IgD-negative memory B cell (primary cell): ENCODE data around the gene GPC5. TPM values are rescaled to one million over a fixed set of nuclear protein-coding genes. Genes with fewer than 3 reads are reported as not detected.
"Not testable (repeated sequence)": the region's sequence is repeated elsewhere in the genome, so short reads cannot be mapped to it uniquely, and the experiment has no call there.

Experiments used
- H3K27ac Mint-ChIP-seq, 3 donors: one replicate each; pipeline ENCODE4 v1.8.0; 2020 to 2022; ENCODE audit warnings: mild to moderate bottlenecking in 3 of 3, mixed read lengths in 3 of 3, moderate library complexity in 1 of 3
- H3K27me3 Mint-ChIP-seq: one replicate; pipeline ENCODE4 v1.8.0; 2021; ENCODE audit warnings: mixed read lengths
- H3K36me3 Mint-ChIP-seq: one replicate; pipeline ENCODE4 v1.8.0; 2020; ENCODE audit warnings: mild to moderate bottlenecking, mixed read lengths
- H3K4me1 Mint-ChIP-seq, 3 donors: one replicate each; pipeline ENCODE4 v1.8.0; 2020 to 2022; ENCODE audit warnings: mixed read lengths in 3 of 3, mild to moderate bottlenecking in 1 of 3
- H3K4me3 Mint-ChIP-seq, 4 donors: one replicate each; pipeline ENCODE4 v1.8.0; 2020 to 2022; ENCODE audit warnings: mild to moderate bottlenecking in 4 of 4, mixed read lengths in 4 of 4, moderate library complexity in 3 of 4
- H3K9me3 Mint-ChIP-seq, 3 donors: one replicate each; pipeline ENCODE4 v1.8.0; 2020 to 2021; ENCODE audit warnings: mixed read lengths in 3 of 3, mild to moderate bottlenecking in 1 of 3
- polyA plus RNA-seq: library from polyadenylated mRNA; unstranded; fragments of 300-500 nt; fragmentation: Illumina TruSeq; gene quantifications from one replicate; pipeline ENCODE4 v1.2.3, GENCODE V29; 2021

Gene GPC5
- polyA plus RNA-seq = 0.24 TPM

DNA sequence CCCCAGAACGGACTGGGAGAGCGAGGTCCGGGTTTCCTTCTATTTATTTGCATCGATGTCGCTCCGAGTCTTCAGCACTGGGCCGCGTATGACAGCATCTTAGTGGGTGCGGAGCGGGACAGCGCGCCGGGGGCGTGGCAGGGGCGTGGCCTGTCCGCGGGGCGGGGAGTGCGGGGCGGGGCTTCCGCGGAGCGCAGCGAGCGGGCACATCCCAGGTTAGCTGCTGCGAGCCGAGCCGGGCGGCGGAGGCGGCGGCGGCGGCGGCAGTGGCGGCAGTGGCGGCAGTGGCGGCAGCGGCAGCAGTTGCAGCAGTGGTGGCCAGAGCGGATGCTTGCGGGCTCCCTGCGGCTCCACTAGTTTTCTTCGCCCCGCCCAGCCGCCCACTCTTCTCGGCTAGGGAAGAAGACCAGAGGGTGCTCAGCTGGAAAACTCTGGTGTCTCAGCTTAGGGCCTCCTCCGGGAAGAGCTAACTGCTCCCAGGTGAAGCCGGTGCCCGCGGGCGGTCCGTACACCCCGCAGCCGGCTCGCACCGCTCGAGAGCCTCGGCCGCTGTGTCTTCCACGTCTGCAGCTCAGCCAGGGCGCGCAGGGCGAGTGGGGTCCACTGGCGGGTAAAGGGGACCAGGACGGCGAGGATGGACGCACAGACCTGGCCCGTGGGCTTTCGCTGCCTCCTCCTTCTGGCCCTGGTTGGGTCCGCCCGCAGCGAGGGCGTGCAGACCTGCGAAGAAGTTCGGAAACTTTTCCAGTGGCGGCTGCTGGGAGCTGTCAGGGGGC is at the start of gene GPC5:
Gene GPC5, plus strand, starts transcription at position 209 of the 776 bp plus-strand sequence.
- Mint-ChIP-seq H3K27ac (peak within 1 kb of the TSS in 2 of 3 donors; percentile 1 to 40), H3K27me3 (peaks cover 11% of the 10 kb centered on the region), H3K36me3 (no peaks in the 10 kb centered on the region), H3K4me1 (peaks cover 10 to 21% (median 14%) of the 10 kb centered on the region in 3 donors), H3K9me3 (no peaks in the 10 kb centered on the region), H3K4me3 (peak within 1 kb of the TSS; percentile 79 to 93 (median 85))

DNA sequence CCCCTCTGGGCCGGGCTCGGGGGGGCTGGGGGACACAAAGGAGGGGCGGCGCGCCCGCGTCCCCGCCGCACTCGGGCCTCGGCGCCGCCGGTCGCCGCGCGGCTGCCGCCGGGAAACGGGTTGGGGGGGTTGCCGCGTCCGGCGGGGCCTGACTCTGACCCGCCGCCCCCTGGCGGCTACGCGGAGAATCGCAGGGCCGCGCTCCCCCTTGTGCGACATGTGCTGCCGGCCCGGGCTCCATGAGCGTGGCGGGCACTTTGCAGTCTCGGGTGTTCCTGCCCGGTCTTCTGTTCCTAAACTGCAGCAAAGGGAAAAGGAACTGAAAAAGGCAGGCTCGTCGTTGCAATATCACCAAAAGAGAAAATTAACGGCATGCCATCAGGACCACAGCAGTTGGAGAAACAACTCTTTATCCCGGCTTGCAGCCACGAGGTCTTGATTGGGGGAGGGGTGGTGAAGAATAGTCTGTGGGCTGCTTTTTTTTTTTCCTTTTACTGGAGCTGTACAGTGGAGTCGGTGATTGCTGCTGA is 49.5 kb upstream of the GPC5 start:
- H3K4me1 Mint-ChIP-seq = peaks cover 24 to 30% (median 28%) of the 10 kb centered on the region in 3 donors
- no peaks in the 10 kb centered on the region for H3K9me3 Mint-ChIP-seq
- H3K27me3 Mint-ChIP-seq = no peaks in the 10 kb centered on the region
- H3K27ac Mint-ChIP-seq = peak overlapping the region; percentile 84 to 99 (median 97)
- H3K36me3 Mint-ChIP-seq = peaks cover 2% of the 10 kb centered on the region
- H3K4me3 Mint-ChIP-seq = peak overlapping the region; percentile 87 to 98 (median 96)

DNA sequence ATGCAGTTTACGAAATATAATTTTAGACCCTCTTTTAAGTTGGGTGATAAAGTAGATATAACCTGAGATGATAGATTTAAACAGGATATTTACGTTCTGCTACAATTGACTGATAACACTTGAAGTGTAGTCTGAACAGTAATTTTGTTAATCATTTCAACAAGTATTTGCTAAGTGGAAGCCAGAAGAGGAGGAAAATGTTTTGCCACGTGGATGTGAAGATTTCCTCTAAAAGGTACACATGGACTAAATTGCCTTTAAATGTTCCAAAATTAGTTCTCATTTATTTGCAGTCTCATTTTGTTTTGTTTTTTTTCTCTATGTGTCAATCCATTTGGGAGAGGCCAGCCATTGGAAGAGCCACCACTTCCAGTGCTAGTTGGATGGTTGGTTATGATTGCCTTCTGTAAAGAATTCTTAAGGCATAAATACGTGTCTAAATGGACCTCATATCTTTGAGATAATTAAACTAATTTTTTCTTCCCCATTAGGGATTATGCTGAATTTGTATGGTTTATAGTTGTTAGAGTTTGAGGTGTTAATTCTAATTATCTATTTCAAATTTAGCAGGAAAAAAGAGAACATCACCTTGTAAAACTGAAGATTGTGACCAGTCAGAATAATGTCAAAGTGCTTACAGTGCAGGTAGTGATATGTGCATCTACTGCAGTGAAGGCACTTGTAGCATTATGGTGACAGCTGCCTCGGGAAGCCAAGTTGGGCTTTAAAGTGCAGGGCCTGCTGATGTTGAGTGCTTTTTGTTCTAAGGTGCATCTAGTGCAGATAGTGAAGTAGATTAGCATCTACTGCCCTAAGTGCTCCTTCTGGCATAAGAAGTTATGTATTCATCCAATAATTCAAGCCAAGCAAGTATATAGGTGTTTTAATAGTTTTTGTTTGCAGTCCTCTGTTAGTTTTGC is 48.2 kb upstream of the GPC5 start:
- Mint-ChIP-seq H3K4me1 (peaks cover 26 to 32% (median 30%) of the 10 kb centered on the region in 3 donors), H3K27ac (peak overlapping the region; percentile 67 to 99 (median 69)), H3K4me3 (peak overlapping the region; percentile 10 to 97 (median 65)), H3K9me3 (no peaks in the 10 kb centered on the region), H3K27me3 (no peaks in the 10 kb centered on the region), H3K36me3 (peaks cover 2% of the 10 kb centered on the region)

DNA sequence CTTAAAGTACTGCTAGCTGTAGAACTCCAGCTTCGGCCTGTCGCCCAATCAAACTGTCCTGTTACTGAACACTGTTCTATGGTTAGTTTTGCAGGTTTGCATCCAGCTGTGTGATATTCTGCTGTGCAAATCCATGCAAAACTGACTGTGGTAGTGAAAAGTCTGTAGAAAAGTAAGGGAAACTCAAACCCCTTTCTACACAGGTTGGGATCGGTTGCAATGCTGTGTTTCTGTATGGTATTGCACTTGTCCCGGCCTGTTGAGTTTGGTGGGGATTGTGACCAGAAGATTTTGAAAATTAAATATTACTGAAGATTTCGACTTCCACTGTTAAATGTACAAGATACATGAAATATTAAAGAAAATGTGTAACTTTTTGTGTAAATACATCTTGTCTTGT is 47.3 kb upstream of the GPC5 start:
- Mint-ChIP-seq H3K4me3 (peak overlapping the region in 1 of 4 donors; percentile 97), H3K27ac (peak overlapping the region in 2 of 3 donors; percentile 69 to 99)

DNA sequence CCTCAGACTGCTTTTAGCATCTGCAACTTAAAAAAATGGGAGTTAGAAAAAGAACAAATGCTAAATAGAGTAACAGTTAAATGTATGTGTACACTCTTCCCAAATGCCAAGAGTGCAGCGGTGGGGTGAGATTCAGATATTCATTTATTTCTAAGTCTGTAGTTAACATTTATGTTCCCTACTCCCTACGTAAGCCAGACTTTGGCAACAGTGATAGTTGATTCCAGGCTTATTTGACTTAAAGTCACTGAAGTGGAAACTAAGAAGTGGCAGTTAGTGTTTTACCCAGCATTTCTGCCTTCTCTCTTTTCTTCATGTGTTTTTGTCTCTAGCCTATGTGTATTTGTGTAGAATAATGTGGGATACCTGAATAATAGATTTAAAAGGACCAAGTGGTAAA is 46.4 kb upstream of the GPC5 start:
- peaks cover 2% of the 10 kb centered on the region for H3K36me3 Mint-ChIP-seq
- H3K27ac Mint-ChIP-seq = peak overlapping the region in 1 of 3 donors; percentile 99
- H3K4me1 Mint-ChIP-seq = peaks cover 25 to 30% (median 26%) of the 10 kb centered on the region in 3 donors
- H3K4me3 Mint-ChIP-seq = peak overlapping the region in 1 of 4 donors; percentile 97
- H3K9me3 Mint-ChIP-seq = no peaks in the 10 kb centered on the region
- no peaks in the 10 kb centered on the region for H3K27me3 Mint-ChIP-seq

More for the DNA sequence above, 47.3 kb upstream of the GPC5 start:
- H3K9me3 Mint-ChIP-seq = no peaks in the 10 kb centered on the region
- H3K36me3 Mint-ChIP-seq = peaks cover 2% of the 10 kb centered on the region
- no peaks in the 10 kb centered on the region for H3K27me3 Mint-ChIP-seq
- H3K4me1 Mint-ChIP-seq = peaks cover 26 to 32% (median 28%) of the 10 kb centered on the region in 3 donors

DNA sequence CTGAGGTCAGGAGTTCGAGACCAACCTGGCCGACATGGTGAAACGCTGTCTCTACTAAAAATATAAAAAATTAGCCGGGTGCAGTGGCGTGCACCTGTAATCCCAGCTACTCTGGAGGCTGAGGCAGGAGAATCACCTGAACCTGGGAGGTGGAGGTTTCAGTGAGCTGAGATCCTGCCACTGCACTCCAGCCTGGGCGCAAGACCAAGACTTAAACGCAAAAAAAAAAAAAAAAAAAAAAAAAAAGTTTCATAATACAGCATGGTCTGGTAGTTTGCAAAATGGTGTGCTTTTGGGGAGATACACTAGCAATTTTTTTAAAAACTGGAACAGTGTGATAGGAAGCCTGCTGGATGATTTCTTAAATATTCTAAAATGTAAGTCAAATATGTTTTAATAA is 45.5 kb upstream of the GPC5 start:
- not testable (repeated sequence) for H3K27me3 Mint-ChIP-seq, H3K9me3 Mint-ChIP-seq, H3K36me3 Mint-ChIP-seq
- Mint-ChIP-seq H3K4me3 (peak overlapping the region in 1 of 4 donors; percentile 48), H3K27ac (peak overlapping the region in 2 of 3 donors; percentile 34 to 62), H3K4me1 (peaks cover 27 to 31% (median 30%) of the 10 kb centered on the region in 3 donors)

DNA sequence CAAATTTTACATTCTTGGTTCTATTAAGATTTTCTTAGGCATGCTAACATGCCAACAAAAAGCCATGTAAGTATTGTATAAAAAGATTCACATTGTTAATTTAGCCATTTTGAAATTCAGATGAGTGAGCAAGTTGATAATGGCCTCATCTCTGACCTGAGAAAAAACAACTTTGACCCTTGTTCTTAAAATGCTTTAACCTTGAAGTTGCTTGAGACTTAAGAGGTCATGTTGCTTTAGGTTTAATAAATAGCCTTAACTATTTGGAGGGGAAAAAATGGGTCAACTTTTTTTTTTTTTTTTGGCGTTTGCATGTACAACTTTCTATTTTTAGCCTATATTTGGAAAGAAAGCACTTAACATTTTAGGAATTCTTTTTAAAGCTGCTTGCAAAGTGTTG is 44.9 kb upstream of the GPC5 start:
- peaks cover 3% of the 10 kb centered on the region for H3K36me3 Mint-ChIP-seq

DNA sequence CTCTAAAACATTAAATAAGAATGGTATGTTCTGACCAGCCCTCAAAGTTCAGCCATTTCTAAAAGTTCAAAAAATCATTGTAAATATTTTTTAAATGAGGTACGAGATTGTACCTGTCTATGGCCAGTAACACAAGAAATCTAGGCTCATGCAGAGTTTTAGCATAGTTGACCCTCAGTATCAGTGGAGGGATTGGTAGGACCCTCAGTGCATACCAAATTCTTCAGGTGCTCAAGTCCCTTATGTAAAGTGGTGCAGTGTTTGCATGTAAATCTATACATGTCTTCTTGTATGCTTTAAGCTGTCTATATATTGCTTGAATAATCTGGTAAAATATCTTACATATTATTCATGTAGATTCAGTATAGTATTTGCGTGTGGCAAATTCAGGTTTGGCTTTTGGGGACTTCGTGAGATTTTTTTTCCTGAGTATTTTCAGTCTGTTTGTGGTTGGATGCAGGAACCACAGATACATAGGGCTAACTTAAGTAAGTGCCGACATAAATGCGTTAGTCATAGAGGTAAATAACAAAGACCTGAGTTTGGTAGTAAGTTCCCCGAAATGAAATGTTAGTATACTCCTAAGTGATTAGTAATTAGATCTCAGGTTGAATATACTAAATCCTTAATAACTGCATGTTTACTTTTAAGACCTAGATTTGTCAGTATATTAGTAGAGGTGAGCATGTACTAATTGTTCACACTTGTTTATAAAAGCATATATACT is 43.2 kb upstream of the GPC5 start:
- no peak overlapping the region for H3K4me3 Mint-ChIP-seq
- H3K36me3 Mint-ChIP-seq = peaks cover 3% of the 10 kb centered on the region
- no peaks in the 10 kb centered on the region for H3K9me3 Mint-ChIP-seq
- H3K27me3 Mint-ChIP-seq = no peaks in the 10 kb centered on the region
- no peak overlapping the region for H3K27ac Mint-ChIP-seq
- H3K4me1 Mint-ChIP-seq = peaks cover 19 to 24% (median 23%) of the 10 kb centered on the region in 3 donors

More for the DNA sequence above, 44.9 kb upstream of the GPC5 start:
- peak overlapping the region in 2 of 3 donors; percentile 34 to 62 for H3K27ac Mint-ChIP-seq
- peaks cover 31 to 35% (median 34%) of the 10 kb centered on the region in 3 donors for H3K4me1 Mint-ChIP-seq
- H3K27me3 Mint-ChIP-seq = no peaks in the 10 kb centered on the region
- H3K9me3 Mint-ChIP-seq = no peaks in the 10 kb centered on the region
- peak overlapping the region in 1 of 4 donors; percentile 48 for H3K4me3 Mint-ChIP-seq

DNA sequence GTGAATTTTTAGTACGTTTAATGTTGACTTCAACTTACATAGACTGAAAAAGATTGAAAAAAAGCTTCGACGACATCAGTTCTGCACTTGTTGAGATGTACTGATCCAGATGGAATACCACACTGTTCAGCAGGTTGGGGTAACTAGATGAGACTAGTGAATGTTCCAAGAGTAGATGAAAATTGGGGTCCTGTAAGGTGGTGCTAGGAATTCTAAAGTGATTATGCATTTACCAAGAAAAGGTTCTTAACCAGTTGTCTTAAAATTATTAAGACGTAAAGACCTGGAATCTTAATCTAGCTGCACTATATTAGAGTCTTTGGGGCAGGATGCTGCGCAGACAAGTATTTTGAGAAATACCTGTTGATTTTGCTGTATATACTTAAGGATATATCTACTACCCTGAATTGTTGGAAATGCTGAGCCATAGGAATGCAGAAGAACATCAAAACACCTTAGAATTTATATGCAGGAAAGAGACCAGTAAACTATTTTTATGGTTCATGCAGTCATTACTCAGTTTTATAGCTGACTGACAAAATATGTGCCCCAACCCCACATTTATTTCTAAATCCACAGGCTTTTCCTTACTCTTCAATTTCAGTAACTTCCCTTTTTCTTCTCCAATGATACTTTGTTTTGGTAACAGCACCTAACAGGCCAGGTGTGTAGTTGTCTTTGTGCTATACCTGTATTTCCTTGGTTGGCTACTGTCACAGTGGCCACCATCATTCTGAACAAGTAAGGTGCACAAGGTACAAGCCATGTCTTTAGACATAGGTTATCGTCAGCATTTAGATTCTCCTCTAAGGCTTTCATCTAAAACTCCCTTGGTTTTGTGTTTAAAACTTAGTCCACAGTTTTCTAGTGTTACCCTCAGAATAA is 42.4 kb upstream of the GPC5 start:
- Mint-ChIP-seq H3K27me3 (no peaks in the 10 kb centered on the region), H3K27ac (no peak overlapping the region), H3K9me3 (no peaks in the 10 kb centered on the region), H3K4me1 (peaks cover 15 to 17% (median 17%) of the 10 kb centered on the region in 3 donors), H3K4me3 (no peak overlapping the region), H3K36me3 (peaks cover 3% of the 10 kb centered on the region)

DNA sequence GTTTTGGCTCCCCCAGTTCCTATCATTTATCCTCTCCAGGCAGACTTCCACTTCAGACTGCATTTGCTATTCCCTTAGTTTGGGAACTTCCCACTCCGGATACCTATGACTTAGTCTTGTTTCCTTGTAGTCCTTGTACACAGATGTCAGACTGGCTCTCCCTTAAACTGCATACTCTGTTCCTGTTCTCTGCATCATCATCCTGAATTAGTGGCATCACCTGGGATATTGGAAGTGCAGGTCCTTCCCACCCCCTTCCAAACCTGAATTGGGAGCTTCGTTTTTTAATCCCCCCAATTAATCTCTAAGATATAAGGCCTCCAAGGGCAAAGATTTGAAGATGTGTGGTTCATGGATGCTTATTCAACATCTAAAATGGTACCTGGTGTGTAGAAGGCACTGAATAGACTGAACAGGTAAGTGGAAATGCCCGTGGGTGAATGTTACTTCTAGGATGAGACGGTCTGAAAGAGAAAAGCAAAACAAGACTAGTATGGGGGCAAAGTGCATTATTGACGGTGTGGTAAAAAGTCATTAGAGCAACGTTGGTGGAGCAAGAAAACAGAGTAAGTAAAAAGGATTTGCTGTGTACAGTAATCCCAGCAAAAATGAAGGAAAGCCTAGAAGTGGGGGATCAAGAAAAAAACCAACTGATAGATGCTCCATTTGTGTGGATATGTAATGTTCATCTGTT is 41.4 kb upstream of the GPC5 start:
- Mint-ChIP-seq H3K4me1 (peaks cover 12 to 17% (median 14%) of the 10 kb centered on the region in 3 donors), H3K27ac (peak overlapping the region in 1 of 3 donors; percentile 2), H3K4me3 (peak overlapping the region in 1 of 4 donors; percentile 1), H3K9me3 (no peaks in the 10 kb centered on the region), H3K27me3 (no peaks in the 10 kb centered on the region), H3K36me3 (peaks cover 3% of the 10 kb centered on the region)

DNA sequence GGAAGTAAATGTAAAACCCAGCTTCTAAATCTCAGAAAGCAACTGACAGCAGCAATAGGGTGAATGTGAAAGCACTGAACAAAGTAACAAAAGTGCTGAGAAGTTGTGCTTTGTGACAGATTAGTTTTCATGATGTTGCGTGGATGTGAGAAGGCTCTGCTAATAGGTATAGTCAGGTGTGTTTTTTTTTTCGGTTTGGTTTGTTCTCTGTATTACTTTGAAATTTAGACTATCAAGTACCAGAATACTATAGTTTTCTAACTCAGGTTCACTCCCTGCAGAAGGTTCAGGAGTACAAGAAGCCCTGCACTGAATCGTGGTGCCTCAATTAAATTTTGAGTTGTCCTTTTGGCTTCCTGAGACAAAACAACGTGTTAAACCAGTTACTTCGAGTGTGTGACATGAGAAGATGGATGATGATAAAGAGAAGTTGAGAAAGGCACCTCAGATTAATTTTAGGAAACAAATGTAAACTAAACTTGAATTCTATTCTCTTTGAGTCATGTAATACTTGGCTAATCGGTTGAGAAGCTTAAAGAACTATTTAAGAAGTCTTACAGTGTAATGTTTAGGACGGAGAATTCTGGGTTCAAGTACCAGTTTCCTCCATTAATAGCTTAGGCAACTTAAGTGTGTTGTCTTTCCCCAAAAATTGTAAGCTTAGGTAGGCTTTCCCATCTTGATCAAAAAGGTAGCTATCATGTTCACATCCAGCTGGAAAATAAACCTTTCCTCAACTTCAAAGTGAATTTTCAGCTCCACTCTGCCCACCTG is 40.6 kb upstream of the GPC5 start:
- Mint-ChIP-seq H3K4me3 (peak overlapping the region in 1 of 4 donors; percentile 1), H3K4me1 (peaks cover 11 to 17% (median 13%) of the 10 kb centered on the region in 3 donors), H3K27ac (peak overlapping the region in 1 of 3 donors; percentile 40), H3K27me3 (no peaks in the 10 kb centered on the region), H3K36me3 (peaks cover 3% of the 10 kb centered on the region), H3K9me3 (no peaks in the 10 kb centered on the region)

DNA sequence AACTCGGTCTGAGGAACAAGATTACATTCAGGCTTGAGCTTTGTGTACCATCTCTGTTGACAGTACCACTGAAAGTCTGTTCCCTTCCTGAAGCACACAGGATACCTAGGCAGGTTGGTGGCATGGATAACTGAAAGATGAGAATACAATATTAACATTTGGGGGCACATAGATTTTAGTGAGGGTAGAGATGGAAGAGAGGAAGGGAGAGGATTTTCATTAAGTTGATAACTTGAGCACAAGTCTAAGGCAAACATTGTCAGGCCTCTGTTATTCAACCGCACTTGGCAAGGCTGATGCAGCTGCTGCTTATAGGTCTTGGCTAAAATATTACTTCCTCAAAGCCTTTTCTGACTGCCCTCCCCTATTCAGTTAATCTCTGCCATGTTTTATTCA is 40.0 kb upstream of the GPC5 start:
- Mint-ChIP-seq H3K27ac (no peak overlapping the region), H3K9me3 (no peaks in the 10 kb centered on the region), H3K27me3 (no peaks in the 10 kb centered on the region), H3K4me3 (no peak overlapping the region), H3K4me1 (peaks cover 9 to 13% (median 11%) of the 10 kb centered on the region in 3 donors), H3K36me3 (peaks cover 1% of the 10 kb centered on the region)
